Stimulated activated CD4-positive, alpha-beta T cell treated with anti-CD3 and anti-CD28 coated beads, Interleukin-4, amount 100 ng/mL, for 48 hours (primary cell): ENCODE measurements around the gene SORT1.
A peak's percentile ranks its signal among the peaks of the same experiment; 100 is the strongest.
"Not testable (repeated sequence)": the region's sequence is repeated elsewhere in the genome, so short reads cannot be mapped to it uniquely, and the experiment has no call there.

Source experiments
- DNase-seq, 2 donors: peaks; one replicate each; pipeline ENCODE4 v3.0.0-alpha.2; 2020; ENCODE audit warnings: low read depth in 2 of 2

SORT1 gene

DNA sequence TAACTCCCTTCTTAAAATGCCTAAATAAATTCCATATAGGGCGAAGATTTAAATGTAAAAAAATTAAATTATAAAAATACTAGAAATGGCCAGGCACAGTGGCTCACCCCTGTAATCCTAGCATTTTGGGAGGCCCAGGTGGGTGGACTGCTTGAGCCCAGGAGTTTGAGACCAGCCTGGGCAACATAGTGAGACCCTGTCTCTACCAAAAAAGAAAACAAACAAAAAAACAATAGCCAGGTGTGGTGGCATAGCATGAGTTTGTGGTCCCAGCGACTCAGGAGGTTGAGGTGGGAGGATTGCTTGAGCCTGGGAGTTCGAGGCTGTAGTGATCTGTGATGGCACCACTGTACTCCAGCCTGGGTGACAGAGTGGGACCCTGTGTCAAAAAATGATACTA lies 17.8 kb downstream of the SORT1 start:
- no peak for DNase-seq

- no peak for DNase-seq
Measured at GRCh38 chr1:109379422-109379821, 18.3 kb downstream of the SORT1 start.

DNA sequence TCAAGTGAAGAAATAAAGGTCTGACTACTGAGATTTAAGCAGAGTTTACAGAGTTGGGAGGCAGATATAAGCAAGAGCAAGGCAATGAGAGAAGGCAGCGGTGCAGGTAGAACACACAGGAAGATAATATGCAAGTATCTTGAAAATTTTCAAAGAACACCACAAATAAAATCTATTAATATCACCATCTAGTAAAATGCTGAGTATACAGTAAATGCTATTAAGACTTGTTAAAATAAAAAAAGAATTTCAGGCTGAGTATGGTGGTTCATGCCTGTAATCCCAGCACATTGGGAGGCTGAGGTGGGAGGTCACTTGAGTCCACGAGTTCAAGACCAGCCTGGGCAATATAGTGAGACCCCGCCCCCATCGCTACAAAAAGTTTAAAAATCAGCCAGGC lies 20.0 kb downstream of the SORT1 start:
- no peak for DNase-seq

GRCh38 chr1:109373696-109374095 lies 24.0 kb downstream of the SORT1 start:
- not testable (repeated sequence) for DNase-seq

DNA sequence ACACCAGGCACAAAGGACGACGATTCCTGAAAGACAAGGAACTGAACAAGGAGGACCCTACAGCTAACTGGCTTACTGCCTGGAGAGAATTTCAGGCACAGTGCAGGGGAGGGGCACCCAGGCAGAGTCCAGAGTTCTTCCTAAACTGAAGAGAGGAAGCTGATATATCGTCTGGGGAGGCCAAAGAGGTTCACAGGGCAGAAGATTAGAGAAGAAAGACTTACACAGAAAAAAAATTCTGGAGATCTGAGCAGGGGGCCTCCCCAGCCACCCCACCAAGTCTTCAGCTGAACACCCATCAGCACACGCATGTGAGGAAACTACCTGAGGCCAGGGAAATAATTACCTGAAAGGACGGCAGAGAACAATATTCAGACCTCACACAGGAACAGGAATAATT lies 24.6 kb downstream of the SORT1 start:
- DNase-seq, result no peak

DNA sequence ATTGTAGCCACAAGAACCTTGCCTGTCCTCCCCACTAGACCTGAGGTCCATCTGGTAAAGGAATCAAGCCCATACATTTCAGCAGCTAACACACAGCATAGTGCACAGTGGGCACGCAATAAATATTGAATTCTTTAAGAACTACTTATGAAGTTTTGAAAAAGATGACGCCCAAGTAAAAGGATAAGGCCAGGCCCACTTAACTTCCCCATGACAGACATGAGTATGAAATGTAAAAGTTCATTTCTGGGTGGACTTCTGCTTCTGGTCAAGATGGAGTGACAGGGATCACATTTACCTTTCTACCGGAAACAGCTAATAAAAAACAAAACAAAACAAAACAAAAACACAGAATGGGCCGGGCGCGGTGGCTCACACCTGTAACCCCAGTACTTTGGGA lies 25.4 kb downstream of the SORT1 start:
- DNase-seq, result no peak

- peak; percentile 4 to 11 for DNase-seq
Measured at GRCh38 chr1:109371341-109371739, 26.4 kb downstream of the SORT1 start.

DNA sequence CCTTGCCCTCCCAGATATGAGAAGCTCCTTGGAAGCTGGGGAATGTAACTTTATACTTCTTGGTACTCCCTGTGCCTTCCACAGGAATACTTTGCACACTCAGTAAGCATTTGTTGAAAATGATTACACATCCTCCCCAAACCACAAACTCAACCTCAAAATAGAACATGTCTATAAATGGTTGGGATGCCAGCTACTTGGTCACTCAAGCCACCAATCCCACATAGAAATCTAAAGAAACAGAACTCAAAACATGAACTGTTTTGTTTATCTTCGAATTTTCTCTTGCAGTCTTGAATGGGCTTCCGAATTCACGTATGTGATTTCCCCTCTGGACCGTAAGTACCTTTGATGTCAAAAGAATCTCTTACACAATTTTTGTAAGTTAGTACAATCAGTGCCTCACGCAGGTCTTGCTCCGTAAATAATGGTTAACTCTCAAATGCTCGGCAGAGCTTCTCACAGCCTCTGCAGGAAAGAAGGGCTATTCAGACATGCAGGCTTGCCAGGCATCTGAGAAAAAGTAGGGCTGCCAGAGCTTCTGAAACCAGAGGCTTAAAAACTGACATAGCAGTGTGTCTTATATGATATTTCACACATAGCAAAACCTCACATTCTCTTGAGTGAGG lies 26.9 kb downstream of the SORT1 start:
- no peak for DNase-seq

GRCh38 chr1:109369167-109369746 lies 28.5 kb downstream of the SORT1 start:
- no peak for DNase-seq

- no peak for DNase-seq
Measured at GRCh38 chr1:109368464-109368863, 29.3 kb downstream of the SORT1 start.

DNA sequence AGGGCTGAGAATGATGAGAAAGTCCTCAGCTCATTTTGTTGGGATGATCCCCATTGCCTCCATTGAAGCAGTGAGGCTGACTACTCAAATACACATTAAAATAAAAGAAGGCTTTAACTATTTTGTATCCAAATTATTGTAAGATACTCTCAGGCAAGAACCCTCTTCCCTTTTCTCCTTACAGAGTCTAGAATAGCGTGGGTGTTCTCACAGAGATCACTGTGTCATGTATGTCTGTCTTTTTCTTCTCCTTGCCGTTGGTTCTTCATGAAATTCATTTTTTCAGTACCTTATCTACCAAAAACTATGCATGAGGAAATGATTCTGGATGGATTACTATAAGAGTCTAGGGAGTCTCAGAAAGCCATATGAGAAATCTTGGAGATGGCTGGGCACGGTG lies 30.1 kb downstream of the SORT1 start:
- no peak for DNase-seq

DNA sequence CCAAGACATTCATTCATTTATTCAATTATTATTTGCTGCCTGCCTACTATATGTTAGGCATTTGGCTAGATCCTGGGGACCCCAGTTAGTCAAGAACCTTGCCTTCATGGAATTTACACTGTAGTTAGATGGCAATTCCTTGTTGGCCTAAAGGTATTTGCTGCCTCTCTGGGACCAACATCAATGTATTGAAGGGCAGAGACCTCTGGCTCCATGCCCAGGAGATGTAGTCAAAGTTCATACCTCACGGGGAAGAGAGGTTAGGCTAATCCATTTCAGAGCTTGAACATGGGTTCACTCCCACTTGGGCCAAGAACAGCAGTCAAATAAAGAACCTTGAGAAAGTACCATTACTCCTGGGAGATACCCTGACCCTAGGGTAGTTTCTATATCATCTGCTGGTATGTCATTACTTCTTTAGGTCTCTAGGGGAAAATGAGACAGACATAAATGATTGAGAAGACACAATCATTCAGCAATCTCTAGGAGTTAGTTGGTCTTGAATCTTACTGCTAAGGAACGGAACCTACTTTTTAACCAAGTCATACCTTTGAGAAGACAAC lies 32.0 kb downstream of the SORT1 start:
- no peak for DNase-seq

DNA sequence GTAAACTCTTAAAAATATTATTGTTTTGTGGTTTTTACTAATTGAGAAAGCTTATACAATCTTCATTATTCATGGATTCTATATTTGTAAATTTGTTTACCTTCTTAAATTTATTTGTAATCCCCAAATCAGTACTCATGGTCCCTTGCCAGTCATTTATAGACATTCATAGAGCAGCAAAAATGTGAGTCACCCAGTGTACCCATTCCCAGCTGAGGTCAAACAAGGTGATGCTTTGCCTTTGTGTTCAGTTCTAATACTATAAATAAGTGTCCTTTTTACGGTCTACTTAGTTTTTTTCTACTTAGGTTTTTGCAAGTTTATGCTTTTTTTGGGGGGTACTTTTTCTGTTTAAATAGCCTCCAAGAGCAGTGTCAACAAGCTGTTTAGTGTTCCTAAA lies 36.1 kb downstream of the SORT1 start:
- DNase-seq, result no peak

GRCh38 chr1:109361069-109361468 lies 36.6 kb downstream of the SORT1 start:
- no peak for DNase-seq

GRCh38 chr1:109357616-109358015 lies 40.1 kb downstream of the SORT1 start:
- no peak for DNase-seq

DNA sequence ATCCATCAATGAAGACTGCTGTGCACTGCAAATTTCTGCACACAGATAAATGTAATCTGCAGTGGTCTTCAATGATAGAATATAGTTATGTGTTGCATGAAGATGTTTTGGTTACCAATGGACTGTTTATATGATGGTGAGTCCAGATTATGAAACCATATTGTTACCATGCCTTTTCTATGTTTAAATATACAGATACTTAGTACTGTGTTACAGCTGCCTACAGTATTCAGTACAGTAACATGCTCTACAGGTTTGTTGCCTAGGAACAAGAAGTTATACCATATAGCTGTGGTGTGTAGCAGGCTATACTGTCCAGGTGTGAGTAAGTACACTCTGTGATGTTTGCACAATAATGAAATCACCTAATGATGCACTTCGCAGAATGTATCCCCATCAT lies 40.8 kb downstream of the SORT1 start:
- no peak for DNase-seq

DNA sequence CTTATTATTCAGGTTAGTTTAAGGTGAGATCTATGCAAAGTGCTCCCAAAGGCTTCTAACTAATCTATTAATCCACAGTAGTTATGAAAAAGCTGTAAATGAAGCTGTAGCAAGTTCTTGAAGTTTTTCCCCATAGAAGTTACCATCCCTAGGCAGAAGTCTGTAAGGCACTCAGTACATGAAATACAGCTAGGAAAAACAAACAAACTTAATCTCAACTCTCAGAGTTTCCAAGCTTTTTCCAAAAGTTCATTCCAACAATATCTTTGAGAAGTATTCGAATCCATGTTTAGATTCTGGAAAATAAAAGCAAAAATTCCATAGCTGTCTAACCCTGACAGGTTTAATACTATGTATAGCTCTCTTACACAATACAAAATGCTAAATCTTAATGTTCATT lies 41.2 kb downstream of the SORT1 start:
- DNase-seq, result no peak

GRCh38 chr1:109354929-109355328 lies 42.8 kb downstream of the SORT1 start:
- no peak for DNase-seq

DNA sequence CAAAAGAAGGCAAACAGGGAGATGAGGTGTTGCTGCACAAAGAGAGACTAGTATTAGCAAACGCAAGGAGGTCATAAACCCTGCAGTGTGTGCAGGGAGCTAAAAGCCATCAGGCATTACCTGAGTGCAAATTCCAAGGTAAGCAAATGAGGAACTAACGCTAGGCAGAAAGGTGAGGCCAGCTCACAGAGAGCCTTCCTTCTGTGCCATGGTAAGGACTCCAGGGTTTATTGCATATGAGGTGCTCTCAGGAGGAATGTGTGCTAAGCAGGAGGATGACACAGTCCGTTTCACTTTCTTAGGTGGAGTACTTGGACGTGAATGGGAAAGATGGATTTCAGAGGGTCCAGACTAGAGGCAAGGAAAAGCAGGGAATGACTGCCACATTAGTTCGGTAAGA lies 46.3 kb downstream of the SORT1 start:
- DNase-seq, result no peak

DNA sequence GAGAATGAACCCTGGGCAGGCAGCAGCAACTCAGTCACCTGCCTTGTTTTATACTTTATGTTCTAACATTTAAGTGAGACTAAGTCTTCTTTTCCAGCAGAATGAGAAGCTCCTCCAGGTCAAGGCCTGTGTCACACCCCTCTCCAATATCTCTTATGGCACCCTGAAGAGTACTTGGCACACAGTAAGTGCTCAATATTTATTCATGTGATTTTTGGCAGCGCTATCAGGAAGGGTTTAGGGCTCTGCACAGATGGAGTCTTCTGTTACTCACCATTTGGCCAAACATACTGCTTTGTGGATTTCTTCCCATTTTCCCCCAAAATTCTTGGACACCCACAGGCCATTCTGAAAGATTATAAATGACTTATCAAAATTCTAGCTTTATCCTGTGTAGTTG lies 47.1 kb downstream of the SORT1 start:
- DNase-seq, result no peak

DNA sequence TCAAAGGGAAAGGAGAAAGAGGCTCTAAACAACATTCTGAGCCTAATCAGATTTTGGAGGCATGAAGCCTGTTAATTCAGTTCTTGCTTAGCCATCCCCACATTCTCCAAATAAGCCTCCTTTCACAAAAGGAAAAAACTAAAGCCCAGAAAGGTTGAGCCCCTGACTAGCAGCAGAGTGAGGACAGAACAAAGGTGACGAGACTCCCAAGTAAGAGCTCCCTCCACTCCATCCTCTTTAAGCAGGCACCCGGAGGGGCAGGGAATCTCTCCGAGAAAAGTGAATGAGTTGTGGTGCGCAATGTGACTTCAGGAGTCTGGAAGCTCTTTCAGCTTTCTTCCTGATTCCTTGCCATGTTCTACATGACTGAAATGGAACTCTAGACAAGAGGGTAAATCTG lies 47.5 kb downstream of the SORT1 start:
- DNase-seq, result no peak

DNA sequence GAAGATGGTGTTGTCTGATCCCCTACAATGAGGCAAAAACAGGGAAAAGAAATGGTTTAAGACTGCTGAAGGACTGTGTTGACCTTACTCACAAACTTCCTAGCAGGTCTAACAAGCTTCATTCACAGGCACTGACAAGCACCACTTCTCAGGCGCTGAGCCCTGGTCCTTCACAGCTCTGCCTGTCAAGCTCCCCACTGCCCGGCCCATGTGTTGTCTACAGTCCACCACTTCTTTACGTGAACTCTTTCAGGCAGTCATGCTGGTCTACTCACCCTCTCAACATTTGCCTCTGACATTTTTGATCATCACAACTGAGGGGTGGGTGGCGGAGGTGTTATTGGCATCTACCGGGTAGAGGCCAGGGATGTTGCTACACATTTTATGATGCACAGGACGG lies 50.2 kb downstream of the SORT1 start:
- no peak for DNase-seq
